DMS153 treated with DMSO at 0.1 percent for 48 hours (cell line): Measurements from ENCODE around the gene NLRP6.
A peak's percentile ranks its signal among the peaks of the same experiment; 100 is the strongest.
"Not testable (repeated sequence)": the region's sequence is repeated elsewhere in the genome, so short reads cannot be mapped to it uniquely, and the experiment has no call there.

ENCODE experiments used
- DNase-seq: peaks from one replicate; lab custom pipeline; 2025; ENCODE audit not compliant: unreplicated experiment; lab: John Stamatoyannopoulos, UW

Gene NLRP6

DNA sequence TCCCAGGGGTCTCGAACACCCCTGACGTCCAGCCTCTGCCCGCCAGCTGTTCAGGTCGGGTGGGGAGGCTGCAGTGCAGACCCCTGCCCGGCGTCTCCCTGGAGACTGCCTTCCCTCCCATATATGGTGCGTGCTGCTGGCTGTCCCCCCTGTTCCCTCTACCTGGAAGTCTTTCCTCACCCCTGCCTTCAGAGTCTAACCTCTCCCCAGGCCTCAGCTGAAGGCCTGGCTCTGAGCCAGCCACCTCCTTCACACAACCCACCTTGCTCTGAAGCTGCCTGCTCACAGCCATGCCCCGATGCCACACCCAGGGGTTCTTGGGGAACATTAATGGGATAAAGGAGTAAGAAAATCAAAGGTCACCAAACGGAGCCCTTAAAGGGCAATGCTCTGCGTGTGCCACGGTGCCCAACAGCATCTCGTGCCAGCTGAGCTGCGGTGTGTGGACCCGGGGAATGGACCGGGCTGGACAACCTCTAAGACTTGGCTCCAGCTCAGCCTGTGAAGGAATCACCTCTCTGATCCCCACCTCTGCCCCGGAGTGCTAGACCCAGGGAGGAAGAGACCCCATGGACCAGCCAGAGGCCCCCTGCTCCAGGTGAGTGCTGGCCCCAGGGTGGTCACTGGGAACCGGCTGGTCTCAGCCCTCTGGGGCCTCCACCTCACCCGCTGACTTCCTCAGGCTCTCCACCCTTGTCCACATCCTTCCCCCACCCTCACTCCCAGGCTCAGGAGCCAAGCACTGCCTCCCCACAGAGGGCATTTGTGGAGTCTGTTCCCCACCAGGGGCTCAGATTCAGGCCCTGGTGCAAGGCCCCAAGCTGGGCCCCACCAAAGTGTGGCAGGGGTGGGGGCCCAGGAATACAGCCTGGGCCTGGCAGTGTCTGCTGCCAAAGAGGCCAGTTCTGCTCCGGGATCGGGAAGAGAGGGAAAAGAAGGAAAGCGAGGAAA, at the start of gene NLRP6:
TSS of gene NLRP6 (plus strand) at position 407 of the 951 bp plus-strand sequence. CDS start at position 570, 163 bp downstream.
- no peak for DNase-seq

DNA sequence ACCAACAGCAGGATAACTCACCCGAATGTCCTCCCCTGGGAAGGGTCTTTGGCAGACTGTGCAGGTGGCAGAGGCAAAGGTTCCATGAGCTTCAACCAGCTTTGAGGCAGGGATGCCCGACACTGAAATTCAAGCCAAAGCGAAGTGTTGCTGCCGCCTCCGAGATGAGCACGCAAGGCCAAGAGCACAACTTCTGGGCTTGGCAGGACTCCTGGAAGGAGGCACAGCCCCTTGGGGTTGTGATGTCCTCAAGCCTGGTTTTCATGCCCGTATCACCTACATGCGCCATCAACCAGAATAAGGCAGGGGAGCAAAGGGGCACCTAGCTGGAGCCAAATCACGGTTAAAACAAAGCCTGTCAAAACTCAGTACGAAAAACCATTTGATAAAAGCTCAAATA, 47.8 kb upstream of the NLRP6 start:
- DNase-seq, result no peak

DNA sequence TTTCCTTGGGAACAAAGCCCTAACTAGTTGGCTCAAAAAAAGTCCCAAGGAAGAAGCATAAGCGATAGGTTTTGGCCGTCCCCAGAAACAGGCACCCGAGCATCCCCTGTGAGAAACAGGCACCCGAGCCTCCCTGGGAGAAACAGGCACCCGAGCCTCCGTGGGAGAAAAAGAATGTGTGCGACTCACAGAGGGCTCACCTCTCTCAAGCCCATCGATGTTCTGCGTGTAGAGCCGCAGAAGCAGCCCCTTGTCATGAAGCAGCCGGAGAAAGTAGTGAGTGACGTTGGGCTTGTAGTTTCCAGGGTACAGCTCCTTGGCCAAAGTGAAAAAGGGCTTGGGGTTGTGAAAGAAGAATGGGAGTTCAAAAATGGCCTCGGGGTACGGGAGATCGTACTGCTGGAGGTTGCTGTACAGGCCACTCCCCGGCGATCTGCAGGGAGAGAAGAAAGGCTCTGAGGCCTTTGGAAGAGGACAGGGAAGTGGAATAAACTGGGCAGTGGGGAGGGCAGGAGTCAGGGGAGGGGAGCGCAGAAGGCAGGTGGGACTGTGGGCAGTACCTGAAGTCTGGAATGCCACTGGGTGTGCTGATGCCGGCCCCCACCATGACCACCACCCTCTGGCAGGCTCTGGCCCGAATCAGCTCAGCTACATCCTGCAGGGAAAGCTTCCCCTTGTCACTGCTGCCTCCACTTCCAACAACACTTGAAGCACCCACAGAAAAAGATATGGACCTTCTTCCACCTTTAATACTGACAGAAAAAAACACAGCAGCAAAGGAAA, 45.2 kb upstream of the NLRP6 start:
- no peak for DNase-seq

DNA sequence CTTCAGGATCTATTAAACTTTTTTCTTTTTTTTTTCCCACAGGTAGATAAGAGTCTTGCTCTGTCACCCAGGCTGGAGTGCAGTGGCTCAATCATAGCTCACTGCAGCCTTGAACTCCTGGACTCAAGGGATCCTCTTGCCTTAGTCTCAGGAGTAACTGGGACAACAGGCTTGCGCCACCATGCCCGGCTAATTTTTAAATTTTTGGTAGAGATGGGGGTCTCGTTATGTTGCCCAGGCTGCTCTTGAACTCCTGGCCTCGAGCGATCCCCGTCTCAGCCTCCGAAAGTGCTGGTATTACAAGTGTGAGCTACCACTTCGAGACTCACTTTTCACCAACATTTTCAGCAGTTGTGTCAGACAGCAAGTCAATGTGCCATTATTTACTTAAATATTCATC, 43.0 kb upstream of the NLRP6 start:
- DNase-seq, result no peak

DNA sequence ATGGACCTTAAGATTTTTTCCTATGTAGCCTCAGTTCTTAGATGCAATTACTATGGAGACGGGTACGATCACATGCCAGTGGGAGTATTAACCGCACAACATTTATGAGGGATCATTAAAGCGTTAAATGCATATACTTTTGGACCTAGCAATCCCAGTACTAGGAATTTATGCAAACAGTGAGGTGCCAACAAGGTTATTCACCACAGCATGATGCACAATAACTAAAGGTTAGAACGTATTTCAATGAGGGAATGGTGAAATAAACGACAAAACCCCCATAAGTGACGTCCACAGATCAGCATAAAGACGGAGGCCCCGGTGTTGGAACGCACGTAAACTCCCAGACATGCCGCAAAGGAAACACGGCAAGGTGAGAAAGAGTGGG, 42.6 kb upstream of the NLRP6 start:
- no peak for DNase-seq

DNA sequence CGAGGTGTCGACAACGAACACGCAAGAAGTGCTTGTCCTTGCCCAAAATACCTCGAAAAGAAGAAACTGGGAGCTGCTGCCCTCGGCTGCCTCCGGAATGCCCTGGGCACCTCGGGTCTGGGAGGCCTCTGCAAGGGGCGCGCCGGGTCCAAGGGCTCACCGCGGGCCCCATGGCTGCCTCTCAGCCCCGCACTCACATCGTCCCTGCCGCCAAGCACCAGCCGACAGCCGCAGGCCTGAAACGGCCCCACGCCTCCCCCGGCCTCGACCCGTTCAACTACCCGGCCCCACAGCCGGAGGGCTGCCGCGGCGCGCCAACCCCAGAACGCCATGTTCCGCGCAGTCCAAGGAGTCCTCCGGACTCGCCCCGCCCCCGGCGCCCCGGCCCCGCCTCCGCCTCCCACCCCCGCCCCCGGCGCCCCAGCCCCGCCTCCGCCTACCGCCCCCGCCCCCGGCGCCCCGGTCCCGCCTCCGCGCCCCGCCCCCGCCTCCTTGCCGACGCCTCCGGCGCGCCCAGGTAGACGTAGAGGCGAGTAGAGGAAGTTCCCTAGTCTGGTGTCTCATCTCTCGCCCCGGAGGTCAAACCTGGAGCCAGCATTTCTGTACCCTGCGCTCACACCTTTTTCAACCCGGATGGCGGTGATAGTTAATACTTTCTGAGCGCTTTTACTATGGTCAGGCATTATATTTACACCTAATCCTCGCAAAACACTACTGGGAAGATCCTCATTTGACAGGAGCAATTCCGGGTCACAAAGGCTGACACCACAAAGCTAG, 42.0 kb upstream of the NLRP6 start, which contains the start of gene SIRT3:
TSS of gene SIRT3 (minus strand) at position 346 of the 777 bp plus-strand sequence. CDS start at position 332, 14 bp downstream.
- peak; percentile 56 for DNase-seq

DNA sequence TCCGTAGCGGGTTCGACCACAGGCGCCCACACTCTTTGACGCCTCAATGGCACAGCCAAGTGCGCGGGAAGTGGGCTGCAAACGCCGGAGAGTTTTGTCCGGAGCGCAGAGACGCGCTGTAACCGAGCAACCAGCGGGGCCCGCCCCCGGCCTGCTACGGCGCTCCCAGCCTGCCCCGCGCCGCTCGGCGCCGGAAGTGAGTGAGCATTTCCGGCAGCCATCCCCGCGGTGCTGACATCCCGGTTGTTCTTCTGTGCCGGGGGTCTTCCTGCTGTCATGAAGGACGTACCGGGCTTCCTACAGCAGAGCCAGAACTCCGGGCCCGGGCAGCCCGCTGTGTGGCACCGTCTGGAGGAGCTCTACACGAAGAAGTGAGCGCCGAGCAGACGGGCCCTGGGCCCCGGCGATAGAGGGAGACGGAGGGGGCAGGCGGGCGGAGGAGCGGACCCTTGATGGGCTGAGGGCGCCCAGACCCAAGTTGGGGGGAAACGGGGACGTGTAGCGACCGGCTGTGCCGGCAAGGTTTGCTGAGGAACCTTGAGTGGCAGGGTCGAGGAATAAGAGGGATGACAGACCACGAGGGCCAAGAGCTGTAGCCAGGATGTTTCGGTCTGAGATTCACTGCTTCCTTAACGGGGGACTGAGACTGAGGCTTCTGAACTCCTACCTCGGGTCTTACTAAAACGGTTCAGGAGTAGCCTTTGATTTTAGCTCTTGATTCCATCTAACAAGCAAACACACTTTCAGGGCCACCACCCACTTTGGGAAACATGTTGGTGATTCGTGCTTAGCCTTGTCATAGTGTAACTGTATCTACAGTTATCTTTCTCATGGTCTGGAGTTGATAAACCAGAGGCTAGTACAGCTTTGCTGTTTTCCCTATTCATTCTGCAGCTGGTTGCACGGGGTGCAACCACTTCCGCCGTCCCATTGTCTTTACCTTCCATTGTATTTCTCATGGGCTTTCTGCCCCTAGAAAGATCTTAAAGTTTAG, 41.1 kb upstream of the NLRP6 start, which contains the start of gene PSMD13:
TSS of gene PSMD13 (plus strand) at position 203 of the 994 bp plus-strand sequence. CDS start at position 277, 74 bp downstream.
- peak; percentile 25 for DNase-seq

DNA sequence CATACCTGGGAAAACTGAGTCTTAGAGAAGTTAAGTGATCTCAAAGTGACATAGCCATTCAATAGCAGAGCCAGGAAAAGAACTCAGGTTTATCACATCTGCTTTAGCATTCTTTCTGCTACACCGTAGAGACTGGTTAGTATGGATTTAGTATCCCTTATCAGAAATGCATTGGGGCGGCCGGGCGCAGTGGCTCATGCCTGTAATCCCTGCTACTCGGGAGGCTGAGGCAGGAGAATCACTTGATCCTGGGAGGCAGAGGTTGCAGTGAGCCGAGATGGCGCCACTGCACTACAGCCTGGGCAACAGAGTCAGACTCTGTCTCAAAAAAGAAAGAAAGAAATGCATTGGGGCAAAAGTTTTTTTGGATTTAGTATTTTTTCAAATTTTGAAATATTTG, 39.9 kb upstream of the NLRP6 start:
- not testable (repeated sequence) for DNase-seq

DNA sequence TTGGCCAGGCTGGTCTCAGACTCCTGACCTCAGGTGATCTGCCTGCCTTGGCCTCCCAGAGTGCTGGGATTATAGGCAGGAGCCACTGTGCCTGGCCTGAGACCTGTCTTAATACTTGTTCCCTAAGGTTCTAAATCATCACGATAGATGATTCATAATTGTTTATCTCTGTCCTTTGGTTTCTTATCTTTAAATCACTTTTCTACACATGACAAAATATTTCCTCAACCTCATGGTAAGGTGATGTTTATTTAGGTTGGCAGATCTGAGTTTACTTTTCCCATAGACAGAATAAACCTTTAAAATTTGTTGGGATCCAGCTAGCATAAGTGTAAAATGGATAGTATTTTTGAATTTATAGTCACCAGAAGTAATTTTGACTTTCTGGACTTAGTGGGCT, 37.9 kb upstream of the NLRP6 start:
- DNase-seq, result no peak

DNA sequence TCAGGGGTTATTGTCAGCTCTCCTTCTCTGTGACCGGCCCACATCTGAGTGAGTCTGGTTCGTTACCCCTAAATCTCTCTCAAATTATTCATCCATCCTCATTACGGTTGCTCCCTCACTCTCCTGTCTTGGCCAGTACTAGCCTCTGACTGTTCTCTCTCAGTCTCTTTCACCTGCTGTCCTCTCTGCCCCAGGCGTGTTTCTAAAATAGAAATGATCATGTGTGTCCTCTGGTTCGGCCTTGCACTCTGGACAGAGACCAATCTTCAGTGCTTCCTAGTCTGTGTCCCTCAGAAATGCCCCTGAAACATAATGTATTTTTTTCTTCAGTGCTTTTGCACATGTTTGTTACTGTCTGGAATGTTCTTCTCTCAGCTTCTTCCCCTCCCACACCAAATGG, 36.6 kb upstream of the NLRP6 start:
- no peak for DNase-seq

DNA sequence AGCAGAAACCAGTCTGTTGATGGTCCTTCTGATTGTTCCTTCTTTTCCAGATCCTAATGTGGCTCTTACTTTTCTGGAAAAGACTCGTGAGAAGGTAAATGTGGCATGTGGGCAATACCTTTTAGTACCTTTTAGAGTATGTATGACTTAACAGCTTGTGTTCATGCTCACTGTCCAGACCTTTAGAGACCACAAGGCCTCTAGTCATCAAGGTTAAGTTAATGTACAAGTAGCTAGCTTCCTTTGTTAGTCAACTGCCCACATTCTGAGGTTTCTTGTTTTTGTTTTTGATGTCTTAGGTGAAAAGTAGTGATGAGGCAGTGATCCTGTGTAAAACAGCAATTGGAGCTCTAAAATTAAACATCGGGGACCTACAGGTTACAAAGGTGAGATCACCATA, 33.8 kb upstream of the NLRP6 start:
- DNase-seq, result no peak

DNA sequence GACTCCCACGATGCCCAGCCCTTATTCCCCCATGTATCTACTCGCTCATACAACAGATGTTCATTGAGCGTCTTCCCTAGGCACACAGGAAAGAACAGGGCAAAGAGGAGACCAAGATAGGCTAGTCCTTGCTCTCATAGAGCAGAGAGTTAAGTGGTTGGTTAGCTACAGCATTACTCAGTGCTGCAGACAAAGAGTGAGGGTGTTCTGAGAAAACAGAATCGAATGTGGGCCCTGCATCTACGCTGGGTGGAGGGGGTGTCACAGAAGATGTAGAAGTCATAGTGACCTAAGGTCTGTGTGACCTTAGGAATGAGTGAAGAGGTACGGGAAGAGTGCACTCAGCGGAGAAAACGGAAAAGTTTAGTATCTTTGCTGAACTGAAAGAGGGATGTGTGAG, 29.1 kb upstream of the NLRP6 start:
- DNase-seq, result no peak

DNA sequence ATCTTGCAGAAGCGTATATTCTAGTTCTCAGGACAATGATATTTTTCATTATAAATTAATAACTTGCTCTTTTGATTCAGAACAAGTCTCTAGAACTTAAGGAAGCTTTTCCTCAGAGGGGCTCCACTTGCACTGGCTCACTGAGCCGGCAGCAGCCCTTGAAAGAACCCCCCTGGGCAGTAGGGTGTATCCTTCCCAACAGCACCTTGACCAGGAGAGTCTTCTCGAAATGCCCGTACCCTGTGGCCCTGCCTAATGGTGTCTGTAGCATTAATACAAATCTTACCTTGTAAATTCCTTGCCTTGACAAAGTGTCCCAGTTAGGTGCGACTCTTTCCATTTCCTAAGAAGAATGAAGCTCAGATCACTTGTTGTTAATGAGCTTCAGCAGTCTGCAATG, 27.9 kb upstream of the NLRP6 start:
- no peak for DNase-seq

DNA sequence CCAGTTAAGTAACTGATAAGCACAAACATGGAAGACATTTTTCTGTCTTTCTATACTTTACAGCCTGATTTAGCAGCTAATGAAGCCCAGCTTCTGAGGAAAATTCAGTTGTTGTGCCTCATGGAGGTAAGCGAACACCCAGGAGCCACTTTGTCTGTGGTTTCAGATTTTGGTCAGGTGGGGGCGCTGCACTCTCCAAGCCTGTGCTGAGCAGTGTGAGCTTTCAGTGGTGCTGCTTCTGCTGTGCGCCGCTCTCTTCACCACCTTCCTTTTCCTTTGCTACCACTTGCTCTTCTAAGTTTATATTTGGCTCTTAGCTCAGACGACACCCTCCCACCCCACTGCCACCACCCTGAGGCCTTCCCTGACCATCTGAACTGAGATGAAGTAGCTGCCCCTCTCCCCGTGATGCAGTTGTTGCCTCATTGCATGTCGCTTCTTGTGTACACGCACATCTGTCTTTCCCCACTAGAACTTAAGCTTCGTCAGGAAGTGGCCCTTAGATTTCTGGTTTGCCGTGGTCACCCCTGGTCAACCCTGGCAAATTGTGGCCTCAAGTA, 27.4 kb upstream of the NLRP6 start:
- no peak for DNase-seq

DNA sequence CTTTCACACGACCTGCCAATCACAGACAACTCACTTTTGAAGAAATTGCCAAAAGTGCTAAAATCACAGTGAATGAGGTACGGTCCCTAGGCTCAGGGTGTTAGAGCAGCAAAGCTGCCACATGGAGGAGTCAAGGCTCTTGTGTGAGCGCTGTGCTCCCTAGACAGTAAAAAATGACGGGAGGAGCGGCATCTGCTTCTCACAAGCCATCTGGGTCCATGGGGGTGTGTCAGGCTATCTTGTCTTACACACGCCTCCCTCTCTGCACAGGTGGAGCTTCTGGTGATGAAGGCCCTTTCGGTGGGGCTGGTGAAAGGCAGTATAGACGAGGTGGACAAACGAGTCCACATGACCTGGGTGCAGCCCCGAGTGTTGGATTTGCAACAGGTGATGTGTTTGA, 26.7 kb upstream of the NLRP6 start:
- no peak for DNase-seq

DNA sequence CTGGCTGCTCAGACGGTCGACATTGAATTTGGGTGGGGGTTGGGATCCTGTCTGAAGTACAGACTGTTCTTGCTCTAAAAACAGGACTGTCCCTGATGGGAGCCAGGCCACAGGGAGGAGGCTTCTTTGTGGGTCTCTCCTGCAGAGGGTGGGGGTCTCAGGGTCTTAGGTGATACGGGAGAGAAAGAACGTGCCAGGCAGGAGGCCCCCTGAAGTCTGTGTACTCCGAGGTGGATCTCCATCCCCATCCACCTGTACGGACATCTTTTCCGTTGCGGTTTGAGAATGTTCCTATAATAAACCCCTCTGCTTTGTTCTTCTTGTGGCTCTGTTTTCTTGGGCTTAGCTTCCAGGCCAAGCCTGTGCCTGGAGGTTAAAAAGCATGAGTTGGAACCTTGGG, 25.5 kb upstream of the NLRP6 start:
- no peak for DNase-seq

DNA sequence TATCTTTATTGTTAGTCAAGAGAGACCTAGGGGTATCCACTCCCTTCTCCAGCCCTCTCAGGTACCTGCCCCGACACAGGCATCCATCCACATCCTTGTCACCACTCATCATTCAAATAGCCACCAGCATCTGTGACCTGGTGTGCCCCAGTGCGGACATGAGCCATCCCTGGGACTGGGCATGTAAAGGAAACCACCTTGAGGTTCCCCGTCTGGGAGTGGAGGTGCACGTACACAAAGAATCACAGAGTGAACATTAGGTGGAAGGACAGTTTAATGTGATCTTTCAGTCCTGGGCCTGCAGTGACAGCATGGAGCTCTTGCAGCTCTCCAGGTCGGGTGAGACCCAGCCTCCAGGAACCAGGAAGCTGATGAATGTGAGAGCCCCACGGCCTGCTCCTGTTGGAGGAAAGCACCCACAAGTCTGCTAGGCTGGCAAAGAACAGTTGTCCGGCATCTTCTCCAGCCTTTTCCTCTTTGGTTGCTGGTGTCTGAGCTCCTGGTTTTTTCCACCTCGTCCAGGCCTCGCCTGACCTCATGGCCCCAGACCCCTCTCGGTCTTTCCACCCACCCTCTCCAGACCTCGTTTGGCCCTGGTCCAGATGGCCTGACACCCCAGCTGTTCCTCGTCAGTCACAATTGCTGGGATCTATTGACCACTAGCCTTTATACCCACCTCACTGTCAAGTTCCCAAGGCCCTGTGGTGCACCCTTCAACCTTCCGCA, 24.9 kb upstream of the NLRP6 start:
- DNase-seq, result no peak

DNA sequence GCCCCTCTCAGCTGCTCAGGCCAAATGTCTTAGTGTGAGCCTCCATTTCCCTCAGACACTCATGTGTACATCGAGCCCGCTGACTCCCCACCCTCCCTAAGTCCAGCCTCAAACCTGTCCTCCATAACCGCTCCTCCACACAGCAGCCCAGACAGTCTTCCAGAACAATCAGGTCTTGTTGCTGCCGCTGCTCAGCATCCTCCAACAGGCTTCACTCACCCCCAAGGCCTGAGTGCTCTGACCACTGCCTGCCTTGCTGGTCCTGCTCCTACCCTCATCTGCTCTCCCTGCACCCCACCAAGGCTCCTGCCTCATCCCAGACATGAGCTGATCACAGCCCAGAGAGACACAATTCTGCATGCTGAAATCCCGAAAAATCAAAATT, 24.3 kb upstream of the NLRP6 start:
- DNase-seq, result no peak

DNA sequence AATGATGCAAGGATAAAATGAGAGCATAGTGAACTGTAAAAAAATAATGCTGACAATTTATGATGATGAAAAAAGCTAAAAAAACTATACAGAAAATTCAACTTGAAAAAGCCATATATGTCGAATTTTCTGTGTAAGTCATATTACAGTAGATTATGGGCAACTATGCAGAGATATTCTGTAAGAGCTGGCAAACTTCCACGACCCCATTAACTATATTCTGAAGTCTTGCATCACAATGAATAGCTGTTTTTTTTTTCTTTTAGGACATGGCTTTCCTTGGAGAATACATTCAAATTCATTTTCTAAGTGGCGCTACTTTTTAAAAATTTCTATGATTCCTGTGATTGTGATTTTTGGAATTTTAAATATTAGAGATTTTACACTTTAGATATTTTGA, 23.0 kb upstream of the NLRP6 start:
- DNase-seq, result no peak
